Neuronal stem cell (in vitro differentiated cells): ENCODE results near the gene FBXL20.

ENCODE experiments used
- DNase-seq: peaks from one replicate; pipeline ENCODE4 v3.0.0-alpha.2; 2013; ENCODE audit warnings: low spot score
- H2AFZ ChIP-seq: one replicate; pipeline ENCODE4 v1.6.1; 2013; ENCODE audit warnings: mild to moderate bottlenecking, low read length, inconsistent platforms
- H2AK5ac ChIP-seq: 2 replicates; pipeline ENCODE4 v1.6.1; 2013; ENCODE audit warnings: low read depth, mild to moderate bottlenecking, inconsistent platforms, low read length, moderate library complexity, mixed read lengths
- H2BK120ac ChIP-seq: 2 replicates; pipeline ENCODE4 v1.6.1; 2013; ENCODE audit warnings: low read depth, mild to moderate bottlenecking, inconsistent platforms, low read length, moderate library complexity, mixed read lengths
- H2BK12ac ChIP-seq: one replicate; pipeline ENCODE4 v1.6.1; 2013; ENCODE audit warnings: low read length, inconsistent platforms
- H2BK15ac ChIP-seq: 2 replicates; pipeline ENCODE4 v1.6.1; 2013; ENCODE audit warnings: mild to moderate bottlenecking, low read length, inconsistent platforms, mixed read lengths
- H2BK5ac ChIP-seq: one replicate; pipeline ENCODE4 v1.6.1; 2013; ENCODE audit warnings: inconsistent platforms, mild to moderate bottlenecking, low read length, moderate library complexity
- H3K14ac ChIP-seq: one replicate; pipeline ENCODE4 v1.6.1; 2013; ENCODE audit warnings: low read length, inconsistent platforms
- H3K18ac ChIP-seq: 2 replicates; pipeline ENCODE4 v1.6.1; 2013; ENCODE audit warnings: low read length, inconsistent platforms
- H3K23ac ChIP-seq: 2 replicates; pipeline ENCODE4 v1.6.1; 2013; ENCODE audit warnings: low read depth, mild to moderate bottlenecking, mixed read lengths, low read length, inconsistent platforms; ENCODE audit not compliant: poor library complexity
- H3K27ac ChIP-seq: replicated peaks from 3 replicates; pipeline ENCODE4 v1.5.1; 2013; ENCODE audit warnings: low read length, inconsistent platforms
- H3K27me3 ChIP-seq, 3 experiments: 2 replicates each; pipeline ENCODE4 v1.6.1; 2013; ENCODE audit warnings: low read length in 3 of 3, mild to moderate bottlenecking in 2 of 3, inconsistent platforms in 1 of 3, low read depth in 1 of 3, mixed read lengths in 1 of 3, moderate library complexity in 1 of 3; ENCODE audit not compliant: control insufficient read depth in 3 of 3, insufficient read depth in 3 of 3
- H3K36me3 ChIP-seq, 2 donors: replicated peaks in 1 of 2; 2 replicates each; pipeline ENCODE4 v1.6.1; 2013; ENCODE audit warnings: low read length in 2 of 2; ENCODE audit not compliant: control insufficient read depth in 2 of 2, insufficient read depth in 2 of 2
- H3K4ac ChIP-seq: 2 replicates; pipeline ENCODE4 v1.6.1; 2013; ENCODE audit warnings: inconsistent platforms, mild to moderate bottlenecking, low read length, moderate library complexity
- H3K4me1 ChIP-seq, 2 donors: 1 replicate in 1 of 2; 2 replicates in 1 of 2; pipeline ENCODE4 v1.6.1; 2013; ENCODE audit warnings: low read length in 2 of 2, low read depth in 1 of 2; ENCODE audit not compliant: control insufficient read depth in 2 of 2, insufficient read depth in 1 of 2
- H3K4me2 ChIP-seq: one replicate; pipeline ENCODE4 v1.6.1; 2013; ENCODE audit warnings: mild to moderate bottlenecking, low read length, inconsistent platforms; ENCODE audit not compliant: insufficient read depth, poor library complexity, severe bottlenecking
- H3K4me3 ChIP-seq, 2 donors: 2 replicates each; pipeline ENCODE4 v1.5.1; 2013; ENCODE audit warnings: low read length in 2 of 2, mild to moderate bottlenecking in 2 of 2, inconsistent platforms in 1 of 2, moderate library complexity in 1 of 2
- H3K79me1 ChIP-seq: one replicate; pipeline ENCODE4 v1.6.1; 2013; ENCODE audit warnings: low read depth, mild to moderate bottlenecking, inconsistent platforms, low read length, moderate library complexity
- H3K9ac ChIP-seq: one replicate; pipeline ENCODE4 v1.6.1; 2013; ENCODE audit warnings: mild to moderate bottlenecking, low read depth, low read length, inconsistent platforms; ENCODE audit not compliant: poor library complexity
- H3K9me3 ChIP-seq, 2 donors: replicated peaks in 1 of 2; 2 replicates each; pipeline versions ENCODE3 to v1.6.1; 2013; ENCODE audit warnings: low read length in 2 of 2, mild to moderate bottlenecking in 2 of 2, inconsistent platforms in 1 of 2, low read depth in 1 of 2, mixed read lengths in 1 of 2, moderate library complexity in 1 of 2; ENCODE audit not compliant: control insufficient read depth in 2 of 2, insufficient read depth in 1 of 2
- H4K8ac ChIP-seq: one replicate; pipeline ENCODE4 v1.6.1; 2013; ENCODE audit warnings: low read depth, mild to moderate bottlenecking, inconsistent platforms, low read length, moderate library complexity
- H4K91ac ChIP-seq: one replicate; pipeline ENCODE4 v1.6.1; 2013; ENCODE audit warnings: low read length, low read depth, mild to moderate bottlenecking, inconsistent platforms; ENCODE audit not compliant: poor library complexity
- WGBS, 2 donors: extraction: QIAGEN DNeasy Blood & Tissue Kit; methylation state at CpG; one replicate each; pipeline ENCODE4 v1.1.7; 2013; ENCODE audit warnings: missing lambda C conversion rate in 2 of 2, mixed read lengths in 1 of 2; ENCODE audit not compliant: insufficient read length in 2 of 2, insufficient replicate concordance in 1 of 2; ENCODE audit errors: extremely low coverage in 2 of 2; 5-methylcytosine and 5-hydroxymethylcytosine counted together

Gene FBXL20

DNA sequence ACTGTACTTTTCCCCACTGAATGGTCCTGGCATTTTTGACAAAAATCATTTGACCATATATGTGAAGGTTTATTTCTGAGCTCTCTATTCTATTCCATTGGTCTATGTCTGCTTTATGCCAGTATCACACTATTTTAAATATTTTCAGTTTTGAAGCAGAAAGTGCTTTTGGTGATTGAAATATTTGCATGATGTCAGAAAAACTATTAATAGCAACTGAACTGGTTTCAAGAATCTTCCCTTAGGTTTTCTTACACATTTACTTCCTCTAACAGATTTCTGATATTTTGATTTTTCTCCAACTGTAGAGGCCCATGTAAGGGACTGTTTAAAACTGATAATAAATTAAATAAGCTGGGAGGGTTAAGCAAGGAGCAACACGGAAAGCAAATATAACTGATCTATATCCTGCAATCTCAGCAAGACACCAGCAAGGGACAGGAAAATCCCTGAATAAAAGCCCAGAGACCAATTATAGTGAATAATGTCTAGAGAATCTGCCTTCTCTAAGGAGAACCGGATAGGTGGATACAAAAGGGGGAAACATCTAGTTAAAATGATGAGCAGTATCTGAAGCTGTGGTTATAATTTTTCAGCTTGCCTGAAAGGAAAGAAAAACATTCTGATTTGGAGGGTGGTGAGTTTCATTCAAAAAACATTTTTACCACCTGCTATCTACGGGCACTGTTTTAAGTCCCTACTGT is 94.8 kb downstream of the FBXL20 start:
- WGBS, 2 donors: no CpG with 5 or more reads among the region's 3 CpGs
- no peak overlapping the region for H3K23ac ChIP-seq
- no peak overlapping the region for H2BK120ac ChIP-seq
- no peak overlapping the region for H3K18ac ChIP-seq
- H2BK15ac ChIP-seq: no peak overlapping the region
- no peak overlapping the region for H3K9ac ChIP-seq
- no peak overlapping the region for H4K91ac ChIP-seq
- H3K27me3 ChIP-seq: no peaks in the 10 kb centered on the region
- H3K14ac ChIP-seq: no peak overlapping the region
- H2BK5ac ChIP-seq: no peak overlapping the region
- DNase-seq: no peak
- no peak overlapping the region for H2BK12ac ChIP-seq
- H3K4me2 ChIP-seq: no peak overlapping the region
- no peak overlapping the region for H2AK5ac ChIP-seq
- no peak overlapping the region for H3K4ac ChIP-seq
- H3K9me3 ChIP-seq: no peaks in the 10 kb centered on the region
- no peak overlapping the region for H3K4me3 ChIP-seq
- no peak overlapping the region for H2AFZ ChIP-seq
- peaks cover 0 to 24% of the 10 kb centered on the region in 2 donors for H3K36me3 ChIP-seq
- no peaks in the 10 kb centered on the region for H3K79me1 ChIP-seq
- no peak overlapping the region for H4K8ac ChIP-seq
- H3K27ac ChIP-seq: no peak overlapping the region
- H3K4me1 ChIP-seq: no peaks in the 10 kb centered on the region

DNA sequence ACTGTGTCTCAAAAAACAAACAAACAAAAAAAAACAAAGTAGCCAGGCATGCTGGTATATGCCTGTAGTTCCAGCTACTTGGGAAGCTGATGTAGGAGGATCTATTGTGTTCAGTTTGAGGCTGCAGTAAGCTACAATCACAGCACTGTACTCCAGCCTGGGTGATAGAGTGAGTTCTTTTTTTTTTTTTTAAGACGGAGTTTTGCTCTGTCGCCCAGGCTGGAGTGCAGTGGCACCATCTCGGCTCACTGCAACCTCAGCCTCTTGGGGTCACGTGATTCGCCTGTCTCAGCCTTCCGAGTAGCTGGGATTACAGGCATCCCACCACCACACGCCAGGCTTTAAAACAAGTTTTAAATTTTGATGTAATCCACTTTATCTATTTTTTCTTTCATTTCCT is 95.4 kb downstream of the FBXL20 start:
- Histone ChIP-seq H3K23ac (no peak overlapping the region), H3K4ac (no peak overlapping the region), H2BK120ac (no peak overlapping the region), H2AFZ (no peak overlapping the region), H3K18ac (no peak overlapping the region), H3K9ac (no peak overlapping the region), H3K9me3 (no peaks in the 10 kb centered on the region), H2BK12ac (no peak overlapping the region), H3K27me3 (no peaks in the 10 kb centered on the region), H3K4me2 (no peak overlapping the region), H3K36me3 (peaks cover 0 to 24% of the 10 kb centered on the region in 2 donors), H3K79me1 (no peaks in the 10 kb centered on the region), H2BK5ac (no peak overlapping the region), H4K8ac (no peak overlapping the region), H3K14ac (no peak overlapping the region), H2AK5ac (no peak overlapping the region), H4K91ac (no peak overlapping the region), H2BK15ac (no peak overlapping the region), H3K4me1 (no peaks in the 10 kb centered on the region), H3K27ac (no peak overlapping the region), H3K4me3 (no peak overlapping the region)
- no peak for DNase-seq
- no CpG with 5 or more reads among the region's 7 CpGs for WGBS, 2 donors

DNA sequence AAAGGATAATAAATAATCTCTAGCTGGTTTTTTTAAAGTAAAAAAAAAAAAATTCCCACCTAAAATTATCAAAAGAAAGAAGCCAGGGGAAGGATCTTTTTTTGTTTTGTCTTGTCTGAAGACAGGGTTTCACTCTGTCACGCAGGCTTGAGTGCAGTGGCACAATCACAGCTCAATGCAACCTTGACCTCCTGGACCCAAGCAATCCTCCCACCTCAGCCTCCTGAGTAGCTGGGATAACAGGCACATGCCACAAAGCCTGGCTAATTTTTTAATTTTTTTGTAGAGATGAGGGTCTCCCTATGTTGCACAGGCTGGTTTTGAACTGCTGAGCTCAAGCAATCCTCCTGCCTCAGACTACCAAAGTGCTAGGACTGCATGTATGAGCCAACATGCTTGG is 97.2 kb downstream of the FBXL20 start:
- Histone ChIP-seq H2BK12ac (no peak overlapping the region), H2BK120ac (no peak overlapping the region), H2BK15ac (no peak overlapping the region), H3K79me1 (no peaks in the 10 kb centered on the region), H3K4me2 (no peak overlapping the region), H4K8ac (peak overlapping the region; percentile 19), H3K9ac (no peak overlapping the region), H3K4me3 (no peak overlapping the region), H2AFZ (no peak overlapping the region), H3K23ac (no peak overlapping the region), H3K27me3 (no peaks in the 10 kb centered on the region), H3K14ac (no peak overlapping the region), H4K91ac (no peak overlapping the region), H3K4ac (no peak overlapping the region), H3K18ac (no peak overlapping the region), H3K9me3 (no peaks in the 10 kb centered on the region), H3K4me1 (no peaks in the 10 kb centered on the region), H2BK5ac (no peak overlapping the region), H3K36me3 (peaks cover 0 to 35% of the 10 kb centered on the region in 2 donors), H2AK5ac (no peak overlapping the region), H3K27ac (no peak overlapping the region)
- DNase-seq: no peak
- WGBS, 2 donors: no CpG with 5 or more reads among the region's 1 CpG

DNA sequence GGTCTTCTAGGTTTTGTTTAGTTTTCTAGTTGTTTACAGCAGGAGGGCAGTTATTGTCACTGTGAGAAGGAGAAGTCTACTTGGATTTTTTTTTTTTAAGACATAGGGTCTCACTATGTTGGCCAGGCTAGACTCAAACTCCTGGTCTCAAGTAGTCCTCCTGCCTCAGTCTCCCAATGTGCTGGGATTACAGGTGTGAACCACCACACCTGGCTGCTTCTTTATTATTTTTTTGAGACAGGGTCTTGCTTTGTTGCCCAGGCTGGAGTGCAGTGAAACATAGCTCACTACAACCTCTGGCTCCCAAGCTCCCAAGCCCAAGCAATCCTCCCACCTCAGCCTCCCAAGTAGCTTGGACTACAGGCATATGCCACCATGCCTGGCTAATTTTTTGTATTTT is 107.4 kb downstream of the FBXL20 start:
- Histone ChIP-seq H2AFZ (no peak overlapping the region), H3K14ac (no peak overlapping the region), H3K27ac (no peak overlapping the region), H3K18ac (no peak overlapping the region), H4K91ac (no peak overlapping the region), H3K4ac (no peak overlapping the region), H2AK5ac (no peak overlapping the region), H3K36me3 (peaks cover 3 to 59% of the 10 kb centered on the region in 2 donors), H3K4me1 (no peaks in the 10 kb centered on the region), H2BK120ac (no peak overlapping the region), H3K9me3 (no peaks in the 10 kb centered on the region), H3K27me3 (no peaks in the 10 kb centered on the region), H3K23ac (no peak overlapping the region), H3K4me2 (no peak overlapping the region), H2BK15ac (no peak overlapping the region), H4K8ac (no peak overlapping the region), H3K4me3 (no peak overlapping the region), H2BK5ac (no peak overlapping the region), H2BK12ac (no peak overlapping the region), H3K9ac (no peak overlapping the region), H3K79me1 (no peaks in the 10 kb centered on the region)
- DNase-seq: no peak
